AG08396 (cell line): ENCODE results near the gene RRM2.

Source experiments
- DNase-seq: peaks from one replicate; pipeline ENCODE4 v3.0.0; 2012; ENCODE audit warnings: low spot score, mixed read lengths

Gene RRM2

GRCh38 chr2:10172033-10172871, 49.7 kb downstream of the RRM2 start:
- no peak for DNase-seq

- DNase-seq = no peak
Measured at GRCh38 chr2:10173258-10174005, 50.9 kb downstream of the RRM2 start.

GRCh38 chr2:10174173-10174572, 51.6 kb downstream of the RRM2 start:
- no peak for DNase-seq

GRCh38 chr2:10175441-10175840, 52.9 kb downstream of the RRM2 start:
- DNase-seq = no peak

GRCh38 chr2:10178751-10179150, 56.2 kb downstream of the RRM2 start:
- DNase-seq = no peak

GRCh38 chr2:10179422-10179821, 56.9 kb downstream of the RRM2 start:
- DNase-seq = no peak

GRCh38 chr2:10180229-10180628, 57.7 kb downstream of the RRM2 start:
- no peak for DNase-seq
